Keratinocyte (primary cell): ENCODE data around the gene RRAGA.

Experiments
- EZH2 ChIP-seq: IDR thresholded peaks from one replicate; pipeline ENCODE4 v1.6.1; 2012; ENCODE audit warnings: inconsistent platforms, mild to moderate bottlenecking, low read length, moderate library complexity
- TF ChIP-seq, protein P1 (sequence below), 3 experiments: IDR thresholded peaks in 1 of 3; conservative IDR thresholded peaks in 1 of 3; optimal IDR thresholded peaks in 1 of 3; 2 replicates in 2 of 3; 3 replicates in 1 of 3; pipeline versions ENCODE3 to v1.5.1; 2011; ENCODE audit warnings: low read length in 3 of 3, mild to moderate bottlenecking in 3 of 3, moderate library complexity in 2 of 3, control low read depth in 1 of 3, inconsistent platforms in 1 of 3; ENCODE audit not compliant: insufficient read depth in 2 of 3; ENCODE audit errors: extremely low read depth in 1 of 3

DNA sequence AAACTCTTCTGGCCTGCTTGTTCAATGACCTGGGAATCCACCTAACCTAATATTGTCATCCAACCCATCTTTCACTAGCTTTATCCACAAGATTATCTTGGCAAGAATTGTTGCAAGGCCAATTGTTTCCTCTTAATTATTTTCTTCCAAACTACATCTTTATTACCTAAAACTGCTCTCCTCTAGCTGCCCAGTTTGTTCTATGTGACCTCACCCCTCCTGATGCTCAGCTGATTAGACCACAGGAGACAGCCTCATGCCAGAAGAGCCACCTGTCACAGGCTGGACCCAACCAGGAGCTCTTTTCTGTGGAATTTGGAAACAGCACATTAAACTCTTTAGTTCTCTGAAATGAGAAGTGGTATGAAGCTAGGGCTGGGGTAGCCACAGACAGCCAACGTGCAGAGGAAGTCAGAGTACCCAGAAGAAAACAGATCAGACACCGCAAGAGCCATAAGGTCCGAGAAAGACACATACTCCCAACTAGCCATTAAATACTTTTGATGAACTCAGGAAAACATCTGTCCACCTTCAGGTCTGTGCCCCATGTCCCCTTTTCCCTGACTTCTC lies 28.3 kb upstream of the RRAGA start:
- TF ChIP-seq, protein P1, sequence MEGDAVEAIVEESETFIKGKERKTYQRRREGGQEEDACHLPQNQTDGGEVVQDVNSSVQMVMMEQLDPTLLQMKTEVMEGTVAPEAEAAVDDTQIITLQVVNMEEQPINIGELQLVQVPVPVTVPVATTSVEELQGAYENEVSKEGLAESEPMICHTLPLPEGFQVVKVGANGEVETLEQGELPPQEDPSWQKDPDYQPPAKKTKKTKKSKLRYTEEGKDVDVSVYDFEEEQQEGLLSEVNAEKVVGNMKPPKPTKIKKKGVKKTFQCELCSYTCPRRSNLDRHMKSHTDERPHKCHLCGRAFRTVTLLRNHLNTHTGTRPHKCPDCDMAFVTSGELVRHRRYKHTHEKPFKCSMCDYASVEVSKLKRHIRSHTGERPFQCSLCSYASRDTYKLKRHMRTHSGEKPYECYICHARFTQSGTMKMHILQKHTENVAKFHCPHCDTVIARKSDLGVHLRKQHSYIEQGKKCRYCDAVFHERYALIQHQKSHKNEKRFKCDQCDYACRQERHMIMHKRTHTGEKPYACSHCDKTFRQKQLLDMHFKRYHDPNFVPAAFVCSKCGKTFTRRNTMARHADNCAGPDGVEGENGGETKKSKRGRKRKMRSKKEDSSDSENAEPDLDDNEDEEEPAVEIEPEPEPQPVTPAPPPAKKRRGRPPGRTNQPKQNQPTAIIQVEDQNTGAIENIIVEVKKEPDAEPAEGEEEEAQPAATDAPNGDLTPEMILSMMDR (optimal IDR thresholded peaks at IDR 0.05 in 1 of 3, IDR thresholded peaks at IDR 0.05 in 1 of 3, conservative IDR thresholded peaks at IDR 0.05 in 1 of 3; ENCODE audit: extremely low read depth in 1 of 3, insufficient read depth in 2 of 3, low read length in 3 of 3): no peak
- TF ChIP-seq EZH2: no peak
